HepG2 (cell line): ENCODE results near the gene TPPP2. TPM values are rescaled to one million over a fixed set of nuclear protein-coding genes. Genes with fewer than 3 reads are reported as not detected.

Source experiments
- ARID2 ChIP-seq: sonication (generic); formaldehyde crosslinking; IDR thresholded peaks from 2 replicates; pipeline ENCODE4 v1.8.1; 2022; ENCODE audit warnings: mild to moderate bottlenecking, missing genetic modification reagents, borderline replicate concordance
- TRIM22 ChIP-seq: fragments of 450-650 bp; IDR thresholded peaks from 2 replicates; pipeline ENCODE4 v1.6.1; 2017
- ZNF142 ChIP-seq: sonication (generic); formaldehyde crosslinking; IDR thresholded peaks from 2 replicates; pipeline ENCODE4 v1.4.0; 2020; ENCODE audit warnings: missing genetic modification reagents
- ZNF574 ChIP-seq: sonication (generic); formaldehyde crosslinking; IDR thresholded peaks from 2 replicates; pipeline ENCODE4 v1.4.0; 2020; ENCODE audit warnings: missing genetic modification reagents
- polyA plus RNA-seq, 8 experiments: library from polyadenylated mRNA; depleted of rRNA in 3 of 8; stranded (reverse) in 7 of 8; unstranded in 1 of 8; fragments of >200 nt; fragmentation: Illumina TruSeq in 4 of 8; extraction: Trizol in 4 of 8; gene quantifications; 2 replicates each; pipeline versions ENCODE4 v1.2.1 to v1.2.3, GENCODE V29; 2011 to 2016; ENCODE audit warnings: low read depth in 4 of 8, missing spikeins in 1 of 8, mixed read lengths in 1 of 8; ENCODE audit not compliant: insufficient read depth in 1 of 8
- total RNA-seq, 5 experiments: library from RNA; depleted of rRNA; stranded (reverse); fragments of >200 nt; fragmentation: Illumina TruSeq; extraction: Trizol; gene quantifications; 2 replicates each; pipeline ENCODE4 v1.2.3, GENCODE V29; 2016; ENCODE audit warnings: low read depth in 1 of 5

Gene TPPP2
- total and polyA plus RNA-seq, 2 of the 13 experiments (the other 11 are each of a cell fraction or from before 2014, with no cell fraction given) = 0.58 to 4.2 TPM

GRCh38 chr14:21059842-21060613 lies 30.0 kb downstream of the TPPP2 start (continued):
- 0 out of 2 replicates have a peak, but pooled peaks have one; percentile 42 for TF ChIP-seq TRIM22
- no peak for TF ChIP-seq ARID2 (CRISPR knock-in tag)
- TF ChIP-seq ZNF142 = no peak
- no peak for TF ChIP-seq ZNF574 (CRISPR knock-in tag)
- TF ChIP-seq, all 625 proteins: peak for 11
